GM23338 (cell line): ENCODE data around the gene B4GALT1.

Source experiments
- CREB1 ChIP-seq: fragments of 250-450 bp; sonication (Bioruptor Pico); IDR thresholded peaks from 2 replicates; pipeline ENCODE4 v1.5.0; 2020; ENCODE audit warnings: low read depth, mild to moderate bottlenecking, moderate library complexity
- EZH2 ChIP-seq: fragments of 200-600 bp; sonication (generic); IDR thresholded peaks from one replicate; pipeline ENCODE4 v1.8.0; 2017; ENCODE audit warnings: antibody characterized with exemption, mild to moderate bottlenecking, low read depth; ENCODE audit not compliant: unreplicated experiment
- JUNB ChIP-seq: IDR thresholded peaks from one replicate; pipeline ENCODE4 v1.6.1; 2016; ENCODE audit warnings: antibody characterized with exemption; ENCODE audit not compliant: unreplicated experiment
- POLR2AphosphoS5 ChIP-seq: IDR thresholded peaks from 2 replicates; pipeline ENCODE4 v1.6.1; 2016; ENCODE audit warnings: antibody characterized with exemption, low read depth
- ZNF331 ChIP-seq: fragments of 250-450 bp; sonication (Bioruptor Pico); IDR thresholded peaks from 2 replicates; pipeline ENCODE4 v1.5.0; 2020; ENCODE audit warnings: low read depth, mild to moderate bottlenecking, moderate library complexity
- TF ChIP-seq, protein P1 (sequence below), 2 experiments: fragments of 200-600 bp in 1 of 2; sonication (generic) in 1 of 2; conservative IDR thresholded peaks; 2 replicates each; pipeline versions ENCODE4 v1.5.1 to v1.6.1; 2016 to 2017; ENCODE audit warnings: antibody characterized with exemption in 2 of 2, low read depth in 2 of 2, mild to moderate bottlenecking in 2 of 2, moderate library complexity in 1 of 2
- TF ChIP-seq, protein P2 (sequence below): IDR thresholded peaks from one replicate; pipeline ENCODE4 v1.6.1; 2018; ENCODE audit warnings: antibody characterized with exemption; ENCODE audit not compliant: unreplicated experiment

DNA sequence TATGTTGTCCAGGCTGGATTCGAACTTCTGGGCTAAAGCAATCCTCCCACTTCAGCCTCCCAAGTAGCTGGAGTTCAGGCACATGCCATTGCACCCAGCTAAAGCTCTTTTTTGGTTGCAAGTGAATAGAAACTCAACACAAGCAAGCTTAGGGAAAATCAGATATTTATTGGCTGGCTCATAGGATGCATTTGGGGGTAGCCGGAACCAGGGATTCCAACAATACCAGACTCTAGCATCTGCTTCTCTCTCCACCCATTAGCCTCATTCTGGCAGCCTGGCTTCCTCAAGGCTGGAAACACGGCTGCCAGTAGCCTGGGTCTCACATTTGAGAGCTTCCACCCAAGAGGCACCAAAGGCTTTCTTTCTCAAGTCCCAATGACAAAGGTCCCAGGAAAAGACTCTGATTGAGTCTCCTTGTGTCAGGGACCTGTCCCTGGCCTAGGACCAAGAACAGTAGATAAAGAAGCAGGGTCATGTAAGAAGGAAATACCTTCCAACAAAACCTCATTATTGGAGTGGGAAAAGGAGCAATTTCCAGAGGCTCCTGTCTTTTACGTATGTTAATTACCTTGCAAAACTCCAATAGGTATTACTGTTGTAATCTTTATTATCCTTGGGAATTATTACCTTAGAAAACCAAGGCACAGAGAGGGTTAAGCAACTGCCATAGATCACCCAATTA lies 23.0 kb upstream of the B4GALT1 start:
- TF ChIP-seq, protein P1, sequence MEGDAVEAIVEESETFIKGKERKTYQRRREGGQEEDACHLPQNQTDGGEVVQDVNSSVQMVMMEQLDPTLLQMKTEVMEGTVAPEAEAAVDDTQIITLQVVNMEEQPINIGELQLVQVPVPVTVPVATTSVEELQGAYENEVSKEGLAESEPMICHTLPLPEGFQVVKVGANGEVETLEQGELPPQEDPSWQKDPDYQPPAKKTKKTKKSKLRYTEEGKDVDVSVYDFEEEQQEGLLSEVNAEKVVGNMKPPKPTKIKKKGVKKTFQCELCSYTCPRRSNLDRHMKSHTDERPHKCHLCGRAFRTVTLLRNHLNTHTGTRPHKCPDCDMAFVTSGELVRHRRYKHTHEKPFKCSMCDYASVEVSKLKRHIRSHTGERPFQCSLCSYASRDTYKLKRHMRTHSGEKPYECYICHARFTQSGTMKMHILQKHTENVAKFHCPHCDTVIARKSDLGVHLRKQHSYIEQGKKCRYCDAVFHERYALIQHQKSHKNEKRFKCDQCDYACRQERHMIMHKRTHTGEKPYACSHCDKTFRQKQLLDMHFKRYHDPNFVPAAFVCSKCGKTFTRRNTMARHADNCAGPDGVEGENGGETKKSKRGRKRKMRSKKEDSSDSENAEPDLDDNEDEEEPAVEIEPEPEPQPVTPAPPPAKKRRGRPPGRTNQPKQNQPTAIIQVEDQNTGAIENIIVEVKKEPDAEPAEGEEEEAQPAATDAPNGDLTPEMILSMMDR (conservative IDR thresholded peaks at IDR 0.05; ENCODE audit: low read depth in 2 of 2), result no peak
- no peak for TF ChIP-seq POLR2AphosphoS5
- TF ChIP-seq ZNF331 (CRISPR knock-in tag), result no peak
- TF ChIP-seq JUNB, result no peak
- no peak for TF ChIP-seq CREB1 (CRISPR knock-in tag)
- TF ChIP-seq EZH2, result no peak
- TF ChIP-seq, protein P2, sequence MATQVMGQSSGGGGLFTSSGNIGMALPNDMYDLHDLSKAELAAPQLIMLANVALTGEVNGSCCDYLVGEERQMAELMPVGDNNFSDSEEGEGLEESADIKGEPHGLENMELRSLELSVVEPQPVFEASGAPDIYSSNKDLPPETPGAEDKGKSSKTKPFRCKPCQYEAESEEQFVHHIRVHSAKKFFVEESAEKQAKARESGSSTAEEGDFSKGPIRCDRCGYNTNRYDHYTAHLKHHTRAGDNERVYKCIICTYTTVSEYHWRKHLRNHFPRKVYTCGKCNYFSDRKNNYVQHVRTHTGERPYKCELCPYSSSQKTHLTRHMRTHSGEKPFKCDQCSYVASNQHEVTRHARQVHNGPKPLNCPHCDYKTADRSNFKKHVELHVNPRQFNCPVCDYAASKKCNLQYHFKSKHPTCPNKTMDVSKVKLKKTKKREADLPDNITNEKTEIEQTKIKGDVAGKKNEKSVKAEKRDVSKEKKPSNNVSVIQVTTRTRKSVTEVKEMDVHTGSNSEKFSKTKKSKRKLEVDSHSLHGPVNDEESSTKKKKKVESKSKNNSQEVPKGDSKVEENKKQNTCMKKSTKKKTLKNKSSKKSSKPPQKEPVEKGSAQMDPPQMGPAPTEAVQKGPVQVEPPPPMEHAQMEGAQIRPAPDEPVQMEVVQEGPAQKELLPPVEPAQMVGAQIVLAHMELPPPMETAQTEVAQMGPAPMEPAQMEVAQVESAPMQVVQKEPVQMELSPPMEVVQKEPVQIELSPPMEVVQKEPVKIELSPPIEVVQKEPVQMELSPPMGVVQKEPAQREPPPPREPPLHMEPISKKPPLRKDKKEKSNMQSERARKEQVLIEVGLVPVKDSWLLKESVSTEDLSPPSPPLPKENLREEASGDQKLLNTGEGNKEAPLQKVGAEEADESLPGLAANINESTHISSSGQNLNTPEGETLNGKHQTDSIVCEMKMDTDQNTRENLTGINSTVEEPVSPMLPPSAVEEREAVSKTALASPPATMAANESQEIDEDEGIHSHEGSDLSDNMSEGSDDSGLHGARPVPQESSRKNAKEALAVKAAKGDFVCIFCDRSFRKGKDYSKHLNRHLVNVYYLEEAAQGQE, result no peak
